Neural progenitor cell (in vitro differentiated cells): ENCODE results near the gene UBR4. TPM values are rescaled to one million over a fixed set of nuclear protein-coding genes. Genes with fewer than 3 reads are reported as not detected.

Source experiments
- DNase-seq: peaks from one replicate; pipeline ENCODE4 v3.0.0-alpha.2; 2016; ENCODE audit warnings: low spot score
- H2AFZ ChIP-seq: fragments of 200-600 bp; sonication (generic); replicated peaks from 2 replicates; pipeline ENCODE4 v1.6.1; 2016; ENCODE audit warnings: antibody characterized with exemption
- H3F3A ChIP-seq: fragments of 200-600 bp; sonication (generic); 2 replicates; pipeline ENCODE4 v1.6.1; 2016; ENCODE audit warnings: antibody characterized with exemption, low read depth
- H3K27ac ChIP-seq: fragments of 200-600 bp; sonication (generic); 2 replicates; pipeline ENCODE4 v1.5.1; 2016; ENCODE audit warnings: mild to moderate bottlenecking
- H3K27me3 ChIP-seq: fragments of 200-600 bp; sonication (generic); 2 replicates; pipeline ENCODE4 v1.6.1; 2016; ENCODE audit warnings: mild to moderate bottlenecking, moderate library complexity
- H3K36me3 ChIP-seq: fragments of 200-600 bp; sonication (generic); 2 replicates; pipeline ENCODE4 v1.5.1; 2016
- H3K4me1 ChIP-seq: fragments of 200-600 bp; sonication (generic); 2 replicates; pipeline ENCODE4 v1.6.1; 2016; ENCODE audit warnings: mixed run types
- H3K4me2 ChIP-seq: fragments of 200-600 bp; sonication (generic); 2 replicates; pipeline ENCODE4 v1.6.1; 2016
- H3K4me3 ChIP-seq: fragments of 200-600 bp; sonication (generic); 2 replicates; pipeline ENCODE4 v1.5.1; 2016
- H3K79me2 ChIP-seq: fragments of 200-600 bp; sonication (generic); 2 replicates; pipeline ENCODE4 v1.6.1; 2016; ENCODE audit warnings: low read depth
- H3K9ac ChIP-seq: fragments of 200-600 bp; sonication (generic); 2 replicates; pipeline ENCODE4 v1.6.1; 2016
- H3K9me3 ChIP-seq: fragments of 200-600 bp; sonication (generic); 2 replicates; pipeline ENCODE4 v1.5.1; 2016; ENCODE audit warnings: low read depth
- H4K20me1 ChIP-seq: fragments of 200-600 bp; sonication (generic); 2 replicates; pipeline ENCODE4 v1.6.1; 2016; ENCODE audit warnings: low read depth
- H3K27ac Mint-ChIP-seq: 3 replicates; pipeline ENCODE4 v1.8.0; 2021; ENCODE audit warnings: mixed read lengths
- H3K27me3 Mint-ChIP-seq: 2 replicates; pipeline ENCODE4 v1.8.0; 2022; ENCODE audit warnings: low read depth, mild to moderate bottlenecking, inconsistent platforms, moderate library complexity, mixed read lengths; ENCODE audit not compliant: insufficient read depth
- H3K36me3 Mint-ChIP-seq: 3 replicates; pipeline ENCODE4 v1.8.0; 2021; ENCODE audit warnings: mixed read lengths
- H3K4me1 Mint-ChIP-seq: 3 replicates; pipeline ENCODE4 v1.8.0; 2021; ENCODE audit warnings: mixed read lengths
- H3K4me3 Mint-ChIP-seq: 3 replicates; pipeline ENCODE4 v1.8.0; 2021; ENCODE audit warnings: mild to moderate bottlenecking, moderate library complexity, mixed read lengths
- H3K9me3 Mint-ChIP-seq: 3 replicates; pipeline ENCODE4 v1.8.0; 2020; ENCODE audit warnings: mixed read lengths
- CTCF ChIP-seq: fragments of 200-600 bp; sonication (generic); IDR thresholded peaks from 2 replicates; pipeline ENCODE4 v1.5.1; 2017; ENCODE audit warnings: antibody characterized with exemption, mild to moderate bottlenecking
- EZH2 ChIP-seq: fragments of 200-600 bp; sonication (generic); IDR thresholded peaks from 2 replicates; pipeline ENCODE4 v1.6.1; 2017; ENCODE audit warnings: antibody characterized with exemption, mild to moderate bottlenecking, moderate library complexity
- EZH2phosphoT487 ChIP-seq: fragments of 200-600 bp; sonication (generic); IDR thresholded peaks from 2 replicates; pipeline ENCODE4 v1.6.1; 2017; ENCODE audit warnings: antibody characterized with exemption
- total RNA-seq: library from RNA; depleted of rRNA; stranded (reverse); fragments of >200 nt; gene quantifications from 2 replicates; pipeline ENCODE4 v1.2.3, GENCODE V29; 2015; ENCODE audit warnings: low replicate concordance

The UBR4 gene
- total RNA-seq, 1 donor from 2014 or later, result 71.2 TPM

GRCh38 chr1:19087017-19087736 lies 122.9 kb downstream of the UBR4 start:
- Mint-ChIP-seq H3K4me3 (no peak overlapping the region), H3K27me3 (peaks cover 2% of the 10 kb centered on the region), H3K9me3 (no peaks in the 10 kb centered on the region), H3K36me3 (peaks cover 19% of the 10 kb centered on the region), H3K27ac (no peak overlapping the region), H3K4me1 (no peaks in the 10 kb centered on the region)
- H3K4me2 ChIP-seq, result no peak overlapping the region
- H3K9me3 ChIP-seq, result no peaks in the 10 kb centered on the region
- no peaks in the 10 kb centered on the region for H4K20me1 ChIP-seq
- no peak overlapping the region for H3K9ac ChIP-seq
- H3K27me3 ChIP-seq, result no peaks in the 10 kb centered on the region
- peaks cover 5% of the 10 kb centered on the region for H3K36me3 ChIP-seq
- no peaks in the 10 kb centered on the region for H3K79me2 ChIP-seq
- H3K4me3 ChIP-seq, result no peak overlapping the region
- no peak for TF ChIP-seq EZH2
- no peak for TF ChIP-seq EZH2phosphoT487
- TF ChIP-seq CTCF, result no peak
- no peak overlapping the region for H2AFZ ChIP-seq
- no peaks in the 10 kb centered on the region for H3F3A ChIP-seq
- no peak for DNase-seq
- no peaks in the 10 kb centered on the region for H3K4me1 ChIP-seq
- no peak overlapping the region for H3K27ac ChIP-seq

GRCh38 chr1:19086176-19086875 lies 123.7 kb downstream of the UBR4 start:
- Histone ChIP-seq H3K4me3 (no peak overlapping the region), H3K36me3 (peaks cover 4% of the 10 kb centered on the region), H3K4me1 (no peaks in the 10 kb centered on the region), H3F3A (no peaks in the 10 kb centered on the region), H3K4me2 (no peak overlapping the region), H3K9ac (no peak overlapping the region), H3K79me2 (no peaks in the 10 kb centered on the region), H3K27ac (no peak overlapping the region), H2AFZ (no peak overlapping the region), H3K27me3 (no peaks in the 10 kb centered on the region), H3K9me3 (no peaks in the 10 kb centered on the region), H4K20me1 (no peaks in the 10 kb centered on the region)
- Mint-ChIP-seq H3K27me3 (peaks cover 2% of the 10 kb centered on the region), H3K36me3 (peaks cover 23% of the 10 kb centered on the region), H3K4me3 (no peak overlapping the region), H3K4me1 (no peaks in the 10 kb centered on the region), H3K27ac (no peak overlapping the region), H3K9me3 (no peaks in the 10 kb centered on the region)
- DNase-seq, result no peak
- TF ChIP-seq EZH2phosphoT487 (no peak), CTCF (no peak), EZH2 (no peak)

- H3K36me3 Mint-ChIP-seq, result peaks cover 26% of the 10 kb centered on the region
- H3K27me3 Mint-ChIP-seq, result peaks cover 3% of the 10 kb centered on the region
- Histone ChIP-seq H3K27ac (no peak overlapping the region), H3K9ac (no peak overlapping the region), H2AFZ (no peak overlapping the region), H3K9me3 (no peaks in the 10 kb centered on the region), H3K4me3 (no peak overlapping the region), H3K27me3 (no peaks in the 10 kb centered on the region), H4K20me1 (peaks cover 2% of the 10 kb centered on the region), H3K79me2 (no peaks in the 10 kb centered on the region), H3K4me1 (no peaks in the 10 kb centered on the region), H3K4me2 (no peak overlapping the region), H3K36me3 (no peaks in the 10 kb centered on the region), H3F3A (no peaks in the 10 kb centered on the region)
- H3K9me3 Mint-ChIP-seq, result no peaks in the 10 kb centered on the region
- TF ChIP-seq EZH2phosphoT487, result no peak
- no peak for TF ChIP-seq CTCF
- H3K4me1 Mint-ChIP-seq, result no peaks in the 10 kb centered on the region
- H3K4me3 Mint-ChIP-seq, result no peak overlapping the region
- no peak overlapping the region for H3K27ac Mint-ChIP-seq
- no peak for DNase-seq
These were observed 125.8 kb downstream of the UBR4 start for GRCh38 chr1:19084206-19084738.
